BLaER1 treated with 17β-estradiol and CSF1 and Interleukin-3, amounts not matched to agents 10 nM and 100 nM (cell line): ENCODE measurements around the gene KMT5B.
A peak's percentile ranks its signal among the peaks of the same experiment; 100 is the strongest.

Experiments
- H3K27ac ChIP-seq, 11 experiments: shearing (Covaris generic); formaldehyde crosslinking; 2 replicates each; pipeline ENCODE4 v1.8.1; 2022
- H3K27me3 ChIP-seq, 11 experiments: shearing (Covaris generic); formaldehyde crosslinking; 2 replicates each; pipeline ENCODE4 v1.8.1; 2022
- H3K36me3 ChIP-seq, 11 experiments: shearing (Covaris generic); formaldehyde crosslinking; 2 replicates each; pipeline ENCODE4 v1.8.1; 2022
- H3K4me1 ChIP-seq, 10 experiments: shearing (Covaris generic); formaldehyde crosslinking; 2 replicates each; pipeline ENCODE4 v1.8.1; 2022
- H3K4me2 ChIP-seq, 11 experiments: shearing (Covaris generic); formaldehyde crosslinking; 2 replicates each; pipeline ENCODE4 v1.8.1; 2022
- H3K4me3 ChIP-seq, 10 experiments: shearing (Covaris generic); formaldehyde crosslinking; 2 replicates each; pipeline ENCODE4 v1.8.1; 2022
- H3K9ac ChIP-seq, 11 experiments: shearing (Covaris generic); formaldehyde crosslinking; 2 replicates each; pipeline ENCODE4 v1.8.1; 2022
- H3K9me3 ChIP-seq, 11 experiments: shearing (Covaris generic); formaldehyde crosslinking; replicated peaks in 1 of 11; 2 replicates each; pipeline ENCODE4 v1.8.1; 2022
- H4K20me1 ChIP-seq, 11 experiments: shearing (Covaris generic); formaldehyde crosslinking; 2 replicates each; pipeline ENCODE4 v1.8.1; 2022
- Cebpa-rat ChIP-seq, 11 experiments: shearing (Covaris generic); IDR thresholded peaks; 2 replicates each; pipeline ENCODE4 v1.8.1; 2022

The KMT5B gene

DNA sequence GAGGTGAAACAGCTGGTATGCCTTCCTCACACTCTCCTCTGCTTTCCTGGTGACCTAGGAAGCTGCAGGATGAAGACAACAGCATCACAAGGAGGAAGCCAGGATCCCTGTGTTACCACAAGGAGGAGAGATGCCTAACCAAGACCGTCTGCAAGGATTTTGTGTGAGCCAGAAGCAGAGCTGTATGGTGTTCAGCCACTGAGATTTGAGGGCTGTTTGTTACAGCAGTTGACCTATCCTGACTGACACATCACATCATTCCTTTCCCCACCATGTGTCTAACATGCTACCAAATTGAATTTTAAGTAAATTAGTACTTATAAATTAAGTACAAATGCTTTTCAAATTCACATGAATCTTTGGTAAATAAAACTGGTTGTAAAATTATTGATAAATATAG is 83.0 kb downstream of the KMT5B start:
- no peak overlapping the region for H3K4me3 ChIP-seq
- H3K9ac ChIP-seq = no peak overlapping the region
- H3K27me3 ChIP-seq = no peaks in the 10 kb centered on the region
- H3K4me1 ChIP-seq = no peaks in the 10 kb centered on the region
- no peak overlapping the region for H3K27ac ChIP-seq
- TF ChIP-seq Cebpa-rat (IDR thresholded peaks at IDR 0.05) = no peak
- peaks cover 0 to 7% (median 0%) of the 10 kb centered on the region in 11 experiments; a peak in 1 of 22 replicates for H3K36me3 ChIP-seq
- peaks cover 57 to 67% (median 64%) of the 10 kb centered on the region in 11 experiments for H3K9me3 ChIP-seq
- H3K4me2 ChIP-seq = no peak overlapping the region
- H4K20me1 ChIP-seq = no peaks in the 10 kb centered on the region

DNA sequence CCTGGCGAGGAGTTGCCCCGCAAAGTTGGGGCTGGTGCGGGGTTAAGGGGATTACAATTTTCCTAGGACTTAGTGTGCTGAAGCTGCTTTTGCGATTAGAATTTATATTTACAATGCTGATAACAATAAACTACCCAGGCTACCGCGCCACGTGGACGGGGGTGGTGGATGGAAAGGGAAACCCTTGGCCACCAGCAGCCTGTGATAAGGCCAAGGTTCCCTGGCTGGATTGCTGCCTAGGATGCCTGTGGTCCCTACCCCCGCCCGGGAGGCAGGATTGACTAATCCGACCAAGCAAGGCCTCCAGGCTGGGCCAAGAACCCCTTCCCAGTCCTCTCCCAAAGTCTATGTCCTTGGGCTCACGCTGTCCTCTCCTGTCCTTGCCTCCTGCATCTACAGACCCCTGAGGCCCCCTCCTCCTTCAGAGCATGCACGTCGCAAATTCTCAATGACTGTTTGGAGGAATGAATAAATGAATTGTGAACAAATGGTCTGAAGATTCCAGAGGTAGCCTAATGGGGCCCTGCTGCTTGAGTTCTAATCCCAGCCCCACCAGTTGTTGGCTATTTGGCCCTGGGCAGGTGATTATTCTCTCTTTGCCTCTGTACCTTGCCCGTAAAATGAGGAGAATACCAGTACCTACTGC is 84.3 kb downstream of the KMT5B start:
- TF ChIP-seq Cebpa-rat (IDR thresholded peaks at IDR 0.05) = no peak
- no peak overlapping the region for H3K9ac ChIP-seq
- peaks cover 0 to 6% (median 0%) of the 10 kb centered on the region in 11 experiments; a peak in 1 of 22 replicates for H3K36me3 ChIP-seq
- H3K9me3 ChIP-seq = peaks cover 44 to 54% (median 51%) of the 10 kb centered on the region in 11 experiments
- no peak overlapping the region for H3K4me2 ChIP-seq
- no peaks in the 10 kb centered on the region for H4K20me1 ChIP-seq
- no peak overlapping the region for H3K27ac ChIP-seq
- no peaks in the 10 kb centered on the region for H3K4me1 ChIP-seq
- H3K27me3 ChIP-seq = no peaks in the 10 kb centered on the region
- no peak overlapping the region for H3K4me3 ChIP-seq

DNA sequence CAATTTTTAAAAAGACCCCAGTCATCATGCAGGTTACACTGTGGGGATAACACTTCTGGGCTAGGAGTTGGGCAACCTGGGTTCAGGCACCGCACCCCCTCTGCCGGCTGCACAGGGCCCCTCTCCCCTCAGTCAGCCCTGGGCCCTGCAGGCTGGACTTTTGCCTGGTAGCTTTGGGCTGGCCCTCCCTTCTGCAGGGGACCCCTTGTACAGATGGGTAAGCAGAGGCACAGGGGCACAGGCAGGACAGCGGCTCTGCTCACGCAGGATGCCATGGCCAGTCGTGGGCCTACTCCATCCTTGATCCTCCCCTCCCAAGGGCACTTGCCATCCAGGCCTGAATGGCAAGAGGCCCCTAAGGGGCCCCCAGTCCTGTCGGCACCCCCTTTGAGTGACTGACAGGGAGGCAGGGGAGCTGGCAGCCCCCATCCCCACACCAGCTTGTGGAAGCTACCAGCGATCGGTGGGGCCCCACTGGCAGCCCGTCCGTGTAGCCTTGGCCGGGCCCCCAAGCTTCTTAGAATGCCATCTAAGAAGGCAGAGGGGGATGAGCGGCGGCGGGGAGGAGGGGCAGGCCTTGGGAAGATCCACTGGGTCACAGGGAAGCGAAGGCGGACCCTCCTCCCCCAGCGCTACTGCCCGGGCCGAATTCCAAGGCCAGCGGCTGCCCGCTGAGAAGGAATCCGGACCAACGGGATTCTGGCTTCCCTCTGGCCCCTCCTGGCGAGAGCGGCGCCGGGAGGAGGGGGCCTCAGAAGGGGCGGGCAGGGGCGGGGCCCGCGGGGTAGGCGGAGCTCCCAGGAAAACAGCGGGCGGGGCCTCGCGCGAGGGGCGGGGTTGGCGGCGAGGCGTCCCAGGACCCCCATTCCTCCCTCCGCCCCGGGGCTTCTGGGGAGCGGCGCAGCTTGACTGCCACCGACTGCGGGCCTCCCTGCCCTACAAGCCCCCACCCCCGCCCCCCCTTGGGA is 85.1 kb downstream of the KMT5B start:
- Histone ChIP-seq H3K4me1 (no peaks in the 10 kb centered on the region), H3K4me2 (no peak overlapping the region), H3K4me3 (no peak overlapping the region), H3K27me3 (no peaks in the 10 kb centered on the region), H3K9me3 (peaks cover 36 to 46% (median 43%) of the 10 kb centered on the region in 11 experiments), H3K9ac (no peak overlapping the region), H3K36me3 (no peaks in the 10 kb centered on the region), H4K20me1 (no peaks in the 10 kb centered on the region), H3K27ac (no peak overlapping the region)
- no peak for TF ChIP-seq Cebpa-rat (IDR thresholded peaks at IDR 0.05)

DNA sequence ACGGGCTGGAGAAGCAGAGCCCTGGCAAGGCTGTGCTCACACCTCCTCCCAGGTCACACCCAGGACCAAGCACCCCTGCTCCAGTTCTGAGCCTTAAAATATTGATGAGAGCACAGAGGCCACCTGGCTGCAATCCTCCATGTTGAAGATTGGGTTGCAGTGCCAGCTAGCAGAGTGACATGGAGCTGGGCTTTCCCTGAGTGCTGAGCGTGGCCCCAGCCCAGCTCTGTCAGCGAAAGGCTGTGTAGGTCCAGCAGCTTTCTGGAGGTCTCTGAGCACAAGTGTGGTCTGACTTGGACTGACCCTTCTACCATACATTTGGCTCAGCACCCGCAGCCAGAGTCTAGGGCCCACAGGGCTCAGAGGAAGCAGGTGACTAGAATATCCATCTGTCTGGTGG is 87.9 kb downstream of the KMT5B start:
- no peaks in the 10 kb centered on the region for H3K36me3 ChIP-seq
- H3K27me3 ChIP-seq = no peaks in the 10 kb centered on the region
- H4K20me1 ChIP-seq = peaks cover 0 to 7% (median 2%) of the 10 kb centered on the region in 11 experiments; a peak in 15 of 22 replicates
- peaks cover 10 to 18% (median 16%) of the 10 kb centered on the region in 11 experiments; a peak in 21 of 22 replicates for H3K9me3 ChIP-seq
- H3K4me2 ChIP-seq = no peak overlapping the region
- no peak overlapping the region for H3K4me3 ChIP-seq
- no peak for TF ChIP-seq Cebpa-rat (IDR thresholded peaks at IDR 0.05)
- H3K9ac ChIP-seq = no peak overlapping the region
- peaks cover 8 to 14% (median 11%) of the 10 kb centered on the region in 10 experiments for H3K4me1 ChIP-seq
- H3K27ac ChIP-seq = no peak overlapping the region

DNA sequence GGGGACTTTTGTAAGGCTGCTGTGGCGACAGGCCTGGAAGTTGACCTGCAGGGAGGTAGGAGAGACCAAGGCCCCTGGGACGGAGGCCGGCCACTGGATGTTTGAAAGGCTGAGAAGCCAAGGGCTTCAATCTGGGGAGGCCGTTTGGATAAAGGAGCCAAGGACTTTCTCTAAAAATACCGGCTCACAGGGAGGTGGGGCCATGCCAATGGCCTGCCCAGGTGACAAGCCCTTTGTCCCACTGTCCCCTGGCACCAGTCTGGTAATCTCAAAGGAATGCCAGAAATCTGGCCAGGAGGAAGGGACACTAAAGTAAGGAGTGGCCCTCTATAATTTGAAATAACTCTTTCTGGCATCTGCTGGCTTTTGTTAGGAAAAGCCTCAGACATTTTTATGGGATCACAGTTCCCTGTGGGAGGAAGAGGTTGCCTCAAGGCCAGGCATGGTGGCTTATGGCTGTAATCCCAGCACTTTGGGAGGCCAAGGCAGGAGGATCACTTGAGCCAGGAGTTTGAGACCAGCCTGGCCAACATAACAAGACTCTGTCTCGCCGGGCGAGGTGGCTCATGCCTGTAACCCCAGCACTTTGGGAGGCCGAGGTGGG is 90.1 kb downstream of the KMT5B start:
- Histone ChIP-seq H3K4me3 (no peak overlapping the region), H3K4me1 (peaks cover 28 to 35% (median 32%) of the 10 kb centered on the region in 10 experiments), H3K9me3 (no peaks in the 10 kb centered on the region), H3K27ac (no peak overlapping the region), H3K4me2 (no peak overlapping the region), H3K9ac (no peak overlapping the region), H3K36me3 (peaks cover 0 to 4% (median 0%) of the 10 kb centered on the region in 11 experiments; a peak in 3 of 22 replicates), H3K27me3 (no peaks in the 10 kb centered on the region), H4K20me1 (peaks cover 13 to 29% (median 20%) of the 10 kb centered on the region in 11 experiments; a peak in 20 of 22 replicates)
- no peak for TF ChIP-seq Cebpa-rat (IDR thresholded peaks at IDR 0.05)

DNA sequence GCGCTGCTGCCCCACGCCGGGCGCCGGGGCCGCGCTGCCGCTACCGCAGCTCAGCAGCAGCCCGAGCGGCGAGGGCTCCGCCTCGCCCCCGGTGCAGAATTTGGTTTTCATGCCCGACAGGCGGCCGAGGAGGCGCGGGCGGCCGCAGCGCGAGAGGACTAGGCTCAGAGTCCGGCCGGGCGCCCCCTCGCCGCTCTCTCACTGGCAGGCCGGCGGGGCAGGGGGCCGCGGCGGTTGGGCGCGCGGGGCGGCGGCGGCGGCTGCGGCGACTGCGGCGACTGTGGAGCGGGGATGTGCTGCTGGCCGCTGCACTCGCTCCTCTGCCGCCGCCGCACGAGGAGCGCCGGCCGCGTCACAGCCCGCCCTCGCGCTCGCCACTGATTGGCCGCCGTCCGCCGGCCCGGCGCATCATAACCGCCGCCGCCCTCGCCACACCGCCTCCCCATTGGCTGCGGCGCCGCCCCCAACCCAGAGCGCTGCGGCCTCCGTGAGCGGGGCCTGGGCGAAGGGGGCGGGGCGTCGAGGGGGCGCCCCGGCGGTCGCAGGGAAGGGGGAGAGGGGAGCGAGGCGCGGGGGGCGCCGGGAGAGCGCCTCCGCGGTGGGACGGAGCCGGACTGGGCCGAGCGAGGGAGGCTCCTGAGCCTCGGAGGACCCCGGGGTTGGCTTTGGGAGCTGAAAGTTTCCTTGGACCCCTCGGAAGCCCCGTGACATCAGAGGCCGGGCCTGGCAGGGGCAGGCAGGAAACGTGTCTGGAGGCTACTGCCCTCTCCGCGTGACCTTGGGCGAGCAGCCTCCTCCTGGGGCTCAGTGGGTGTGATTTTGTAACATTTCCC is 91.8 kb downstream of the KMT5B start, which contains the start of gene CHKA:
TSS of gene CHKA (minus strand) at position 322 of the 833 bp plus-strand sequence. CDS start at position 111, 211 bp downstream.
- Histone ChIP-seq H3K4me1 (peaks cover 36 to 49% (median 45%) of the 10 kb centered on the region in 10 experiments), H3K9ac (peak within 1 kb of the TSS; percentile 85 to 97 (median 91)), H3K4me3 (peak within 1 kb of the TSS; percentile 75 to 86 (median 84)), H3K36me3 (peaks cover 0 to 19% (median 11%) of the 10 kb centered on the region in 11 experiments; a peak in 11 of 22 replicates), H3K27ac (peak within 1 kb of the TSS; percentile 84 to 99 (median 90)), H3K4me2 (peak within 1 kb of the TSS; percentile 89 to 98 (median 94)), H3K9me3 (no peaks in the 10 kb centered on the region), H3K27me3 (no peaks in the 10 kb centered on the region), H4K20me1 (peaks cover 27 to 46% (median 37%) of the 10 kb centered on the region in 11 experiments; a peak in 20 of 22 replicates)
- no peak for TF ChIP-seq Cebpa-rat (IDR thresholded peaks at IDR 0.05)

DNA sequence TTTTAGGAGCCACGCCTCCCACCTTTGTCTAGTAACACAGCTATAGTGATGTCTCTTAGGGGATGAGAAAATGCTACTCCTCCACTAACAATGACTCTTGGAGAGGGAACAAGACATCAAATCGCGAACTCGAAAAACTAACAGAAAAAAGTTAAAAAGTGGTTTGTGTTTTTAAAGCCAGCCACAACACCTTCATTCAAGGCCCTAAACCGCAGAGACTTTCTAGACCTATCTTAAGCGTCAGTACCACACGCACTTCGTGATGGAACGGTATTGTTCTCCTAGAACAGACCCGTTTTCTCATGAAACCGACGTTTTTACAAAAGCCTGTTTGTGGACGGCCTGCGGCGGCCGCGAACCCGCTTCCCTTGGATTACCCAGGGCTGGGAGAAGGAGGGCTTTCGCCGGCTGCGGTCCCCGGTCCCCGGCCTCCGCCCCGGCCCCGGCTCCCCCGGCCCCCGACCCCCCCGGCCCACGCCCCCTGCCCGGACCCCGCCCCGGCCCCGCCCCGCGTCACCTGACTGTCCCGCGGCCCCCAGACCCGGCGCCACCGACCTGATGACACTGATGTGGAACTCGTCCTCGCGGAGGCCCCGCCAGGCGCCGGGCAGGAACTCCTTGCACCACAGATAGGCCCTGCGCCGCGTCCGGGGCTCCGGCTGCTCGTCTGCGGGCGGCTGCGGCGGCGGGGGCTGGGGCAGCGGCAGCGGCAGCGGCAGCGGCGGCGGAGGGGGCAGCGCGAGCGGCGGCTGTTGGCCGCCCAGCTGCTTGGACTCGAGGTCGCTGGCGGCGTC is 92.6 kb downstream of the KMT5B start:
- H3K4me3 ChIP-seq = peak overlapping the region; percentile 75 to 86 (median 84)
- H3K4me1 ChIP-seq = peaks cover 36 to 57% (median 46%) of the 10 kb centered on the region in 10 experiments
- H3K9me3 ChIP-seq = no peaks in the 10 kb centered on the region
- H3K27me3 ChIP-seq = no peaks in the 10 kb centered on the region
- no peak for TF ChIP-seq Cebpa-rat (IDR thresholded peaks at IDR 0.05)
- peak overlapping the region; percentile 84 to 99 (median 90) for H3K27ac ChIP-seq
- H3K9ac ChIP-seq = peak overlapping the region; percentile 85 to 97 (median 91)
- H3K36me3 ChIP-seq = peaks cover 0 to 27% (median 17%) of the 10 kb centered on the region in 11 experiments; a peak in 13 of 22 replicates
- peak overlapping the region; percentile 89 to 98 (median 93) for H3K4me2 ChIP-seq
- H4K20me1 ChIP-seq = peaks cover 27 to 54% (median 45%) of the 10 kb centered on the region in 11 experiments; a peak in 20 of 22 replicates
